Tibial nerve (tissue), 4 donors: ENCODE measurements around the gene TMEM168. TPM values are rescaled to one million over a fixed set of nuclear protein-coding genes. Genes with fewer than 3 reads are reported as not detected.

Experiments
- DNase-seq, 2 donors: peaks; one replicate each; pipeline ENCODE4 v3.0.0-alpha.2; 2019; ENCODE audit warnings: low spot score in 2 of 2
- H3K27ac ChIP-seq, 4 donors: fragments of 200-600 bp; sonication (generic) in 3 of 4; one replicate each; pipeline ENCODE4 v1.5.1; 2017 to 2019; ENCODE audit warnings: mild to moderate bottlenecking in 1 of 4
- H3K27me3 ChIP-seq, 2 donors: fragments of 200-600 bp; sonication (generic) in 1 of 2; one replicate each; pipeline versions ENCODE4 v1.5.1 to v1.6.0; 2017 to 2019
- H3K36me3 ChIP-seq, 3 donors: fragments of 200-600 bp; sonication (generic); one replicate each; pipeline ENCODE4 v1.5.1; 2018 to 2019
- H3K4me1 ChIP-seq, 4 donors: fragments of 200-600 bp; sonication (generic) in 3 of 4; one replicate each; pipeline ENCODE4 v1.5.1; 2017 to 2019
- H3K4me3 ChIP-seq, 4 donors: fragments of 200-600 bp; sonication (generic) in 3 of 4; one replicate each; pipeline ENCODE4 v1.5.1; 2017 to 2019; ENCODE audit warnings: mild to moderate bottlenecking in 1 of 4, moderate library complexity in 1 of 4
- H3K9me3 ChIP-seq, 4 donors: fragments of 200-600 bp; sonication (generic) in 3 of 4; one replicate each; pipeline ENCODE4 v1.5.1; 2017 to 2019
- EP300 ChIP-seq, 2 donors: sonication (generic); formaldehyde crosslinking; IDR thresholded peaks; one replicate each; pipeline ENCODE4 v1.6.1; 2017; ENCODE audit warnings: antibody characterized with exemption in 2 of 2, mild to moderate bottlenecking in 1 of 2
- POLR2A ChIP-seq, 2 donors: fragments of 450-650 bp; IDR thresholded peaks; one replicate each; pipeline ENCODE4 v1.6.1; 2017; ENCODE audit warnings: antibody characterized with exemption in 2 of 2, mild to moderate bottlenecking in 2 of 2, moderate library complexity in 2 of 2
- WGBS, 2 donors: methylation state at CpG; one replicate each; pipeline ENCODE4 v1.1.5; 2018; 5-methylcytosine and 5-hydroxymethylcytosine counted together
- total RNA-seq, 4 donors: library from RNA; depleted of rRNA; stranded (reverse); fragments of >200 nt; gene quantifications; one replicate each; pipeline ENCODE4 v1.1.0, GENCODE V29; 2016
- TF ChIP-seq, protein P1 (sequence below), 5 experiments: fragments of 200-600 bp in 3 of 5; fragments of 450-650 bp in 2 of 5; sonication (generic) in 3 of 5; IDR thresholded peaks; one replicate each; pipeline ENCODE4 v1.5.1; 2016 to 2019; ENCODE audit warnings: antibody characterized with exemption in 5 of 5, mild to moderate bottlenecking in 3 of 5, moderate library complexity in 2 of 5

TMEM168 gene
- total RNA-seq, 4 donors from 2014 or later, result 15.6 to 30.6 (median 28.4) TPM

DNA sequence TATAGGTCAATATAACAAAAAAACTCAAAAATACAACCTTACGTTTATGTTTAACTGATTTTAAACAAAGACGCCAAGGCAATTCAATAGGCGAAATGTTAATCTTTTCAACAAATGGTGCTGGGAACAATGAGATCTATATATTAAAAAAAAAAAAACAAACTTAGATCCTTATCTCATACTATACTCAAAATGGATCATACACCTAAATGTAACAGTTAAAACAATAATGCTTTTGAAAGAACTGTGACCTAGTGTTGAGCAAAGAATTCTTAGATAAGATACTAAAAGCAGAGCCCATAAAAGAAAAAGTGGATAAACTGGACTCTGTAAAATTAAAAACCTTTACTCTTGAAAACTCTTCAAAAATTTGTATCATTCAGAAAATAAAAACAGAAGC, 8.6 kb downstream of the TMEM168 start:
- peaks cover 0 to 12% (median 2%) of the 10 kb centered on the region in 4 donors for H3K4me1 ChIP-seq
- no peaks in the 10 kb centered on the region for H3K9me3 ChIP-seq
- H3K27me3 ChIP-seq, result no peaks in the 10 kb centered on the region
- TF ChIP-seq EP300 (IDR thresholded peaks at IDR 0.05) (no peak), POLR2A (IDR thresholded peaks at IDR 0.05) (no peak)
- TF ChIP-seq, protein P1, sequence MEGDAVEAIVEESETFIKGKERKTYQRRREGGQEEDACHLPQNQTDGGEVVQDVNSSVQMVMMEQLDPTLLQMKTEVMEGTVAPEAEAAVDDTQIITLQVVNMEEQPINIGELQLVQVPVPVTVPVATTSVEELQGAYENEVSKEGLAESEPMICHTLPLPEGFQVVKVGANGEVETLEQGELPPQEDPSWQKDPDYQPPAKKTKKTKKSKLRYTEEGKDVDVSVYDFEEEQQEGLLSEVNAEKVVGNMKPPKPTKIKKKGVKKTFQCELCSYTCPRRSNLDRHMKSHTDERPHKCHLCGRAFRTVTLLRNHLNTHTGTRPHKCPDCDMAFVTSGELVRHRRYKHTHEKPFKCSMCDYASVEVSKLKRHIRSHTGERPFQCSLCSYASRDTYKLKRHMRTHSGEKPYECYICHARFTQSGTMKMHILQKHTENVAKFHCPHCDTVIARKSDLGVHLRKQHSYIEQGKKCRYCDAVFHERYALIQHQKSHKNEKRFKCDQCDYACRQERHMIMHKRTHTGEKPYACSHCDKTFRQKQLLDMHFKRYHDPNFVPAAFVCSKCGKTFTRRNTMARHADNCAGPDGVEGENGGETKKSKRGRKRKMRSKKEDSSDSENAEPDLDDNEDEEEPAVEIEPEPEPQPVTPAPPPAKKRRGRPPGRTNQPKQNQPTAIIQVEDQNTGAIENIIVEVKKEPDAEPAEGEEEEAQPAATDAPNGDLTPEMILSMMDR (IDR thresholded peaks at IDR 0.05), result no peak
- 68 to 73% methylated on average over 3 of the region's 3 CpGs for WGBS, 2 donors
- peaks cover 0 to 26% (median 0%) of the 10 kb centered on the region in 3 donors for H3K36me3 ChIP-seq
- no peak overlapping the region for H3K27ac ChIP-seq
- H3K4me3 ChIP-seq, result no peak overlapping the region
- no peak for DNase-seq

DNA sequence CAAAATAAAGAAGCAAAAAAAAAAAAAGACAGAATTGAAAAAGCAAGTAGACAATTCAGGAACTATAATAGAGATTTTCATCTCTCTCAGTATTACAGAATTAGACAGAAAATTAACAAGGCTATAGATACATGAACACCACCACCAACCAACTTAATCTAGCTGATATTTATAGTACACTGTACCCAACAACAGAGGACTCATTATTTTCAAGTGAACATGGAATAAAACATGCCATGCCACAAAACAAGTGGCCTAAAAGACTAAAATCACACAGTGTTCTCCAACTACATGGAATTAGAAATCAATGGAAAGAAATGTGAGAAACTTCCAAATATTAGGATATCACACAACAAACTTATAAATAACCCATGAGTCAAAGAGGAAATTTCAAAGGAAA, 9.1 kb downstream of the TMEM168 start:
- H3K27ac ChIP-seq, result no peak overlapping the region
- H3K4me3 ChIP-seq, result no peak overlapping the region
- TF ChIP-seq, protein P1 (IDR thresholded peaks at IDR 0.05), result no peak
- no peak for TF ChIP-seq POLR2A (IDR thresholded peaks at IDR 0.05)
- TF ChIP-seq EP300 (IDR thresholded peaks at IDR 0.05), result no peak
- peaks cover 0 to 12% (median 2%) of the 10 kb centered on the region in 4 donors for H3K4me1 ChIP-seq
- peaks cover 0 to 26% (median 0%) of the 10 kb centered on the region in 3 donors for H3K36me3 ChIP-seq
- DNase-seq, result no peak
- no peaks in the 10 kb centered on the region for H3K9me3 ChIP-seq
- no peaks in the 10 kb centered on the region for H3K27me3 ChIP-seq

DNA sequence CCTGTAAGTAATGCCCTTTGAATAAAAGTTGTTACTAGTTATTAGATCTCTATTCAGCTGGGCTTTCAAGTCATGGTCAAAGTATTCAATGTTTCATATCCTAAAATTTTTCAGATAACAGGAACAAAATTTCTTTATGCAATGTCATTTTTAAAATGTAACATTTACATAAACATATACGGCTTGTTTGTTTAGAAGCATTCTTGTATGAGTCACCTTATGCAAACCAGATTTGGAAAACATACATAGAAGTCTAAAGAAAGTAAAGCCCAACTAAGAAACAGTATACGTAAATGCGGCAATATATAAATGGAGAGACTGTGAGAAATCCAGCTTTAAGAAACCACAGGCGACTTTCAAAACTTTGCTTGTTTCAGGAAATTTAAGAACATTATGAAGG, 10.5 kb downstream of the TMEM168 start:
- H3K27ac ChIP-seq, result no peak overlapping the region
- H3K27me3 ChIP-seq, result no peaks in the 10 kb centered on the region
- WGBS, 2 donors, result 67 to 85% methylated on average over 4 of the region's 4 CpGs
- DNase-seq, result no peak
- no peaks in the 10 kb centered on the region for H3K9me3 ChIP-seq
- TF ChIP-seq POLR2A (IDR thresholded peaks at IDR 0.05) (no peak), EP300 (IDR thresholded peaks at IDR 0.05) (no peak)
- TF ChIP-seq, protein P1 (IDR thresholded peaks at IDR 0.05), result no peak
- peaks cover 0 to 25% (median 0%) of the 10 kb centered on the region in 3 donors for H3K36me3 ChIP-seq
- no peak overlapping the region for H3K4me3 ChIP-seq
- H3K4me1 ChIP-seq, result peaks cover 0 to 12% (median 2%) of the 10 kb centered on the region in 4 donors

DNA sequence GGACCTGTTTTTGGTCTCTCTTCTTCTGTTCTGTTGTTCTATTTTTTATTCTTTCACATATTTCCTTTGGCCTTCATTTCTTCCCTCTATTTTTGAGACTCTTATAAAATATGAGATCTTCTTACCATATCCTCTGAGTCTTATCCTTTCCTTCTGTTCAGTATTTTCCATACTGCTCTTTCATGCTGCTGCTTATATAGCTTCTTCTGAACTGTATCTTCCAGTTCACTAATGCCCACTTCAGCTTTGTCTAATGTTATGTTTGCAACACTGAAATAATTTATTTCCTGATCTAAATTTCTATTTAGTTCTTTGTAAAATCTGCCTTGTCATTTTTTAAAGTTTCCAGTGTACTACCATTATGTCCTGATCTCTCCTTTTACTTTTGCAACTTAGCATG, 12.8 kb downstream of the TMEM168 start:
- H3K4me3 ChIP-seq, result no peak overlapping the region
- H3K4me1 ChIP-seq, result peaks cover 0 to 4% (median under 1%) of the 10 kb centered on the region in 4 donors
- no peak for DNase-seq
- no peaks in the 10 kb centered on the region for H3K27me3 ChIP-seq
- TF ChIP-seq POLR2A (IDR thresholded peaks at IDR 0.05), result no peak
- TF ChIP-seq EP300 (IDR thresholded peaks at IDR 0.05), result no peak
- TF ChIP-seq, protein P1 (IDR thresholded peaks at IDR 0.05), result no peak
- H3K9me3 ChIP-seq, result no peaks in the 10 kb centered on the region
- H3K36me3 ChIP-seq, result peaks cover 0 to 18% (median 0%) of the 10 kb centered on the region in 3 donors
- no peak overlapping the region for H3K27ac ChIP-seq

DNA sequence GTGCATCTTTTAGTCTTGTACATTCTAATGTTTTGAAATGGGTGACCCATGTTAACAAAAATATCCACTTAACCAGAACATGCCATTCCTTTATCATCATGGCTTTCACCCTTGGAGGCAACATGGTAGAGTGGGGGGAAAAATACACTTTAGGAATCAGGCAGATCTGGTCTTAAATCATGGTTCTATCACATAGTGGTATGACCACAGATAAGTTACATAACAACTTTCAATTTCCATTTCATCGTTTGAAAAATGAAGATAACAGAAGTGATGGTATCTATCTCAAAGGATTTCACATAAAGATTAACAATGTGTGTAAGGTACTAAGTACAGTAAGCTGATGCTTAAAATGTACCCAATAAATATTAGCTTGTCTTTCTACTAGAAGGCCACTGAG, 19.0 kb downstream of the TMEM168 start:
- H3K36me3 ChIP-seq, result peaks cover 0 to 18% (median 0%) of the 10 kb centered on the region in 3 donors
- WGBS, 2 donors, result 84 to 86% methylated on average over 1 of the region's 1 CpG

More for the DNA sequence above, 19.0 kb downstream of the TMEM168 start:
- Histone ChIP-seq H3K27ac (no peak overlapping the region), H3K9me3 (no peaks in the 10 kb centered on the region), H3K27me3 (no peaks in the 10 kb centered on the region), H3K4me1 (no peaks in the 10 kb centered on the region), H3K4me3 (no peak overlapping the region)
- no peak for DNase-seq
- no peak for TF ChIP-seq POLR2A (IDR thresholded peaks at IDR 0.05)
- no peak for TF ChIP-seq EP300 (IDR thresholded peaks at IDR 0.05)
- TF ChIP-seq, protein P1 (IDR thresholded peaks at IDR 0.05), result no peak
